Myocyte (in vitro differentiated cells): ENCODE data around the gene DNAJC27. TPM values are rescaled to one million over a fixed set of nuclear protein-coding genes. Genes with fewer than 3 reads are reported as not detected.
A peak's percentile ranks its signal among the peaks of the same experiment; 100 is the strongest.

Experiments used
- DNase-seq: peaks from one replicate; pipeline ENCODE4 v3.0.0-alpha.2; 2012; ENCODE audit warnings: low read depth
- total RNA-seq: library from RNA; depleted of rRNA; stranded (reverse); fragments of >200 nt; gene quantifications from 2 replicates; pipeline ENCODE4 v1.2.3, GENCODE V29; 2014

Gene DNAJC27
- total RNA-seq, 1 donor from 2014 or later, result 6.0 TPM

- peak; percentile 46 for DNase-seq
Observed at GRCh38 chr2:24970483-24971285, 1.1 kb downstream of the DNAJC27 start.

GRCh38 chr2:24969784-24970183 lies 2.0 kb downstream of the DNAJC27 start:
- no peak for DNase-seq

GRCh38 chr2:24961903-24962302 lies 9.9 kb downstream of the DNAJC27 start:
- no peak for DNase-seq

GRCh38 chr2:24959761-24960160 lies 12.0 kb downstream of the DNAJC27 start:
- no peak for DNase-seq

- no peak for DNase-seq
Observed at GRCh38 chr2:24958411-24958935, 13.3 kb downstream of the DNAJC27 start.

GRCh38 chr2:24957976-24958375 lies 13.8 kb downstream of the DNAJC27 start:
- DNase-seq, result no peak

- DNase-seq, result peak; percentile 12
Observed at GRCh38 chr2:24957221-24957620, 14.5 kb downstream of the DNAJC27 start.

- no peak for DNase-seq
Observed at GRCh38 chr2:24955921-24956320, 15.8 kb downstream of the DNAJC27 start.

GRCh38 chr2:24955232-24955631 lies 16.5 kb downstream of the DNAJC27 start:
- no peak for DNase-seq

- DNase-seq, result no peak
Observed at GRCh38 chr2:24950102-24950501, 21.7 kb downstream of the DNAJC27 start.

- no peak for DNase-seq
Observed at GRCh38 chr2:24948506-24948905, 23.2 kb downstream of the DNAJC27 start.

GRCh38 chr2:24947561-24948157 lies 24.1 kb downstream of the DNAJC27 start:
- DNase-seq, result no peak

GRCh38 chr2:24945907-24946306 lies 25.8 kb downstream of the DNAJC27 start:
- DNase-seq, result no peak

GRCh38 chr2:24943427-24944053 lies 28.2 kb downstream of the DNAJC27 start:
- no peak for DNase-seq

- no peak for DNase-seq
Observed at GRCh38 chr2:24939353-24939752, 32.4 kb downstream of the DNAJC27 start.

GRCh38 chr2:24937236-24937635 lies 34.5 kb downstream of the DNAJC27 start:
- no peak for DNase-seq

- DNase-seq, result no peak
Observed at GRCh38 chr2:24935145-24935544, 36.6 kb downstream of the DNAJC27 start.

GRCh38 chr2:24932715-24933114 lies 39.0 kb downstream of the DNAJC27 start:
- DNase-seq, result no peak

GRCh38 chr2:24930768-24931167 lies 41.0 kb downstream of the DNAJC27 start:
- DNase-seq, result peak; percentile 51

- DNase-seq, result no peak
Observed at GRCh38 chr2:24929230-24929629, 42.5 kb downstream of the DNAJC27 start.

GRCh38 chr2:24928036-24928435 lies 43.7 kb downstream of the DNAJC27 start:
- DNase-seq, result no peak

- DNase-seq, result peak; percentile 14
Observed at GRCh38 chr2:24926602-24927252, 45.0 kb downstream of the DNAJC27 start.
